CD4-positive, alpha-beta memory T cell (primary cell): ENCODE measurements around the gene IRF4. TPM values are rescaled to one million over a fixed set of nuclear protein-coding genes. Genes with fewer than 3 reads are reported as not detected.

Experiments
- CTCF ChIA-PET: fragments of 350-600 bp; sonication (Branson Sonifier 250); formaldehyde crosslinking; loops from one replicate; lab custom pipeline; 2021; ENCODE audit warnings: inconsistent platforms; ENCODE audit not compliant: partially characterized antibody; lab: Charles Lee
- POLR2A ChIA-PET: fragments of 350-600 bp; sonication (Branson Sonifier 250); formaldehyde crosslinking; loops from one replicate; lab custom pipeline; 2021; ENCODE audit not compliant: partially characterized antibody; lab: Charles Lee
- DNase-seq, 5 donors: peaks; one replicate each; pipeline versions ENCODE4 v3.0.0 to v3.0.0-alpha.2; 2020 to 2022; ENCODE audit warnings: mixed read lengths in 1 of 5
- H3K27ac ChIP-seq: one replicate; pipeline ENCODE4 v1.7.0; 2013; ENCODE audit warnings: low read depth, low read length
- H3K27me3 ChIP-seq: 2 replicates; pipeline ENCODE4 v1.7.0; 2013; ENCODE audit warnings: mild to moderate bottlenecking, low read length, moderate library complexity; ENCODE audit not compliant: insufficient read depth
- H3K36me3 ChIP-seq: 2 replicates; pipeline ENCODE4 v1.7.0; 2013; ENCODE audit warnings: mild to moderate bottlenecking, low read length, moderate library complexity; ENCODE audit not compliant: insufficient read depth
- H3K4me1 ChIP-seq: 2 replicates; pipeline ENCODE4 v1.7.0; 2013; ENCODE audit warnings: mild to moderate bottlenecking, low read length, moderate library complexity; ENCODE audit not compliant: insufficient read depth
- H3K4me3 ChIP-seq, 2 donors: one replicate each; pipeline ENCODE4 v1.7.0; 2013; ENCODE audit warnings: low read length in 2 of 2, mild to moderate bottlenecking in 1 of 2
- H3K9me3 ChIP-seq, 2 donors: one replicate each; pipeline ENCODE4 v1.7.0; 2013; ENCODE audit warnings: low read length in 2 of 2, control low read depth in 1 of 2; ENCODE audit not compliant: control insufficient read depth in 1 of 2
- H3K27ac Mint-ChIP-seq, 7 donors: one replicate each; pipeline ENCODE4 v1.8.0; 2020 to 2021; ENCODE audit warnings: mixed read lengths in 7 of 7, mild to moderate bottlenecking in 6 of 7, inconsistent platforms in 3 of 7, moderate library complexity in 3 of 7
- H3K27me3 Mint-ChIP-seq, 2 donors: one replicate each; pipeline ENCODE4 v1.8.0; 2020 to 2021; ENCODE audit warnings: mixed read lengths in 2 of 2
- H3K36me3 Mint-ChIP-seq, 2 donors: one replicate each; pipeline ENCODE4 v1.8.0; 2020 to 2021; ENCODE audit warnings: mixed read lengths in 2 of 2, inconsistent platforms in 1 of 2, mild to moderate bottlenecking in 1 of 2
- H3K4me1 Mint-ChIP-seq, 4 donors: one replicate each; pipeline ENCODE4 v1.8.0; 2020 to 2021; ENCODE audit warnings: mixed read lengths in 4 of 4, mild to moderate bottlenecking in 1 of 4
- H3K4me3 Mint-ChIP-seq, 8 donors: one replicate each; pipeline ENCODE4 v1.8.0; 2020 to 2021; ENCODE audit warnings: mixed read lengths in 8 of 8, mild to moderate bottlenecking in 7 of 8, moderate library complexity in 6 of 8, inconsistent platforms in 3 of 8
- H3K9me3 Mint-ChIP-seq, 8 donors: one replicate each; pipeline ENCODE4 v1.8.0; 2020 to 2021; ENCODE audit warnings: mixed read lengths in 8 of 8, mild to moderate bottlenecking in 5 of 8, inconsistent platforms in 3 of 8, moderate library complexity in 1 of 8
- intact Hi-C: fragments of 100-400 bp; cut with micrococcal nuclease; formaldehyde crosslinking; loops from one replicate; pipeline ENCODE4 v1.15.1; 2023
- polyA plus RNA-seq, 2 donors: library from polyadenylated mRNA; unstranded; fragments of 300-500 nt; fragmentation: Illumina TruSeq; gene quantifications; one replicate each; pipeline ENCODE4 v1.2.3, GENCODE V29; 2021
- total RNA-seq, 2 experiments: library from RNA; stranded (reverse); gene quantifications; one replicate each; pipeline ENCODE4 v1.2.3, GENCODE V29; 2021

The IRF4 gene
- total and polyA plus RNA-seq, 4 experiments from 2014 or later, result 2.7 to 8.6 (median 7.1) TPM

DNA sequence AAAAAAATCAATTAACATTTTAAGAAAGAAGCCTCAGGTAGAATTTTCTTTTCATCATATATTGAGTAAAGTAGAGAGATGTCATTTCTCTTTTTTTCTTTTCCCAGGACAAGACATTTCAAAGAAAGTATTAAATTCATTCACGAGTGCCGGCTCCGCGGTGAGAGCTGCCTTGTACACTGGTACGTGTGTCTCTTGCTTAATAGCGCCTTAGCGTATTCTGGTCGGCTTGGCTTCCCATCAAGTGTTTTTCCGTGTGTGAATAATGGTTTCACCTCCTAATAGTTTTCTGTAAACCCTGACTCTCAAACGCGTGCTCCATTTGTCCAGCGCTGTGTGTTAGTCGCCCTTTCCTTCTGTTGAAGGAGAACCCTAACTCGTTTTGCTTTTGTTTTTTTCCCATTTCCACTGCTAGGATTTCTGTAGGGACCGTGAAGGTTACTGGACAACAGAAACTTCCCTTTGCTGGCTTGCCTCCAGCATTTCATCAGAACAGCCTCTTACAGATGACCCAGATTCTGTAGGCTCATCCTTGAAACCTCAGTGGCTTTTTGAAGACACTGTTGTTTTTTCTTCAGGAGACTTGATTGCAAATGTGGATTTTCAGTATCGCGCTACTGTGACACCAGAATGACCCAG, 45.7 kb upstream of the IRF4 start:
- H3K4me3 Mint-ChIP-seq, result no peak overlapping the region
- Histone ChIP-seq H3K27ac (no peak overlapping the region), H3K27me3 (no peaks in the 10 kb centered on the region), H3K36me3 (no peaks in the 10 kb centered on the region), H3K4me1 (no peaks in the 10 kb centered on the region), H3K4me3 (no peak overlapping the region), H3K9me3 (no peaks in the 10 kb centered on the region)
- H3K27me3 Mint-ChIP-seq, result no peaks in the 10 kb centered on the region
- H3K4me1 Mint-ChIP-seq, result peaks cover 0 to 6% (median under 1%) of the 10 kb centered on the region in 4 donors
- peaks cover 45 to 50% of the 10 kb centered on the region in 2 donors for H3K36me3 Mint-ChIP-seq
- CTCF ChIA-PET, result no interaction called here
- H3K27ac Mint-ChIP-seq, result peak overlapping the region in 1 of 7 donors; percentile 10
- intact Hi-C loops, result no loop called here
- no peak for DNase-seq
- POLR2A ChIA-PET, result no interaction called here
- H3K9me3 Mint-ChIP-seq, result peaks cover 0 to 7% (median 0%) of the 10 kb centered on the region in 8 donors

DNA sequence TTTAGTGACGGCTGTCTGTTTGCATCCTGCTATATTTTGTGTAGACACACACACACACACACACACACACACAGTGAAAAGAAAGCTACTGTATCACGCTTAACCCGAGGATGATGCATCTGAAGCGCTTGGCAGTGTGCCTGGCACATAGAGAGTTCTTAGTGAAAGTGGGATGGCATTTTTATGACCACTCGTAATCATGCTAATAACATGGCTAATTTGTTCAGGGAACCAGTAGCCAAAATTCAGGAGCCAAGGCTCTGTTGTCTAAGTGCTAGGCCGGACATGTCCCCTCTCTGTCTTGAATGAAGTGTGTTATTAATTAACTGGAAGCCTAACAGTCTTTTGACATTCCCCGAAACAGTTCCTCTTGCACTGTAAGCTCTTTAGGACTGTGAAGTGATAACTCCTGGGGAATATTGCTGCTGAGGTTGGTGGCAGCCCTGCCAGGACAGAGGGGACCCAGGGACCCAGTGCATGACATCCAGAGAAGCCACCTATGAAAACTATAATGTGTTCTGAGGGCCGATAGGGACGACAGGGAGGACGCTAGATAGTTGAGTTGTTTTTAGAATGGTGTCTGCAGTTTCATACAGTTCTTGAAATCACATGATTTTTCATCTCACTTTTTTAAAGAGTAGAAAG, 45.0 kb upstream of the IRF4 start:
- Histone ChIP-seq H3K36me3 (no peaks in the 10 kb centered on the region), H3K4me3 (no peak overlapping the region), H3K27ac (no peak overlapping the region), H3K9me3 (no peaks in the 10 kb centered on the region), H3K27me3 (no peaks in the 10 kb centered on the region), H3K4me1 (no peaks in the 10 kb centered on the region)
- Mint-ChIP-seq H3K27me3 (no peaks in the 10 kb centered on the region), H3K27ac (no peak overlapping the region), H3K4me3 (no peak overlapping the region), H3K9me3 (peaks cover 0 to 12% (median 0%) of the 10 kb centered on the region in 8 donors), H3K4me1 (peaks cover 0 to 6% (median under 1%) of the 10 kb centered on the region in 4 donors), H3K36me3 (peaks cover 49 to 54% of the 10 kb centered on the region in 2 donors)
- ChIA-PET POLR2A (no interaction called here), CTCF (no interaction called here)
- no peak for DNase-seq
- intact Hi-C loops, result no loop called here

DNA sequence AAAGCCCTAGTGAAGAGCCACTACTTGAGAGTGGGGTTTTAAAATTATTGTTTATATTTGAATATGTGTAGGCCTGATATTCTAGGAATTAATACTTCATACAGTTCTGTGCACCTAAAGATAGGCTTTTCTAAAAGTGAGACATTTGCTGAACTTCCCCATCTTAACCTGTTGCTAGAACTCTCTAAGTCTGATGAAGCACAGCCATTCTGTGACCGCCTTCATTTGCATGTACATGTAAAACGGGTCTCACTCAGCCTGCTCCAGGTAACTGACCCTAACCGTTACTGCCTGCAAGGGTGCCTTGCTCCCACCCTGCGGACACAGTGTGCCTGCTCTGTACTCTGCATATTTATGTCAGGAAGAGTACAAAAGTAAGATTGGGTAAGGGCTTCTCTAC, 44.3 kb upstream of the IRF4 start:
- H3K36me3 ChIP-seq, result no peaks in the 10 kb centered on the region
- H3K4me3 Mint-ChIP-seq, result no peak overlapping the region
- no peak overlapping the region for H3K27ac ChIP-seq
- peaks cover 49 to 51% of the 10 kb centered on the region in 2 donors for H3K36me3 Mint-ChIP-seq
- no peaks in the 10 kb centered on the region for H3K4me1 ChIP-seq
- no peak for DNase-seq
- POLR2A ChIA-PET, result no interaction called here
- H3K4me3 ChIP-seq, result no peak overlapping the region
- no peaks in the 10 kb centered on the region for H3K27me3 Mint-ChIP-seq
- no peak overlapping the region for H3K27ac Mint-ChIP-seq
- no peaks in the 10 kb centered on the region for H3K27me3 ChIP-seq
- H3K9me3 ChIP-seq, result no peaks in the 10 kb centered on the region
- CTCF ChIA-PET, result no interaction called here
- intact Hi-C loops, result no loop called here
- peaks cover 0 to 6% (median 0%) of the 10 kb centered on the region in 4 donors for H3K4me1 Mint-ChIP-seq
- H3K9me3 Mint-ChIP-seq, result peaks cover 0 to 10% (median 0%) of the 10 kb centered on the region in 8 donors

DNA sequence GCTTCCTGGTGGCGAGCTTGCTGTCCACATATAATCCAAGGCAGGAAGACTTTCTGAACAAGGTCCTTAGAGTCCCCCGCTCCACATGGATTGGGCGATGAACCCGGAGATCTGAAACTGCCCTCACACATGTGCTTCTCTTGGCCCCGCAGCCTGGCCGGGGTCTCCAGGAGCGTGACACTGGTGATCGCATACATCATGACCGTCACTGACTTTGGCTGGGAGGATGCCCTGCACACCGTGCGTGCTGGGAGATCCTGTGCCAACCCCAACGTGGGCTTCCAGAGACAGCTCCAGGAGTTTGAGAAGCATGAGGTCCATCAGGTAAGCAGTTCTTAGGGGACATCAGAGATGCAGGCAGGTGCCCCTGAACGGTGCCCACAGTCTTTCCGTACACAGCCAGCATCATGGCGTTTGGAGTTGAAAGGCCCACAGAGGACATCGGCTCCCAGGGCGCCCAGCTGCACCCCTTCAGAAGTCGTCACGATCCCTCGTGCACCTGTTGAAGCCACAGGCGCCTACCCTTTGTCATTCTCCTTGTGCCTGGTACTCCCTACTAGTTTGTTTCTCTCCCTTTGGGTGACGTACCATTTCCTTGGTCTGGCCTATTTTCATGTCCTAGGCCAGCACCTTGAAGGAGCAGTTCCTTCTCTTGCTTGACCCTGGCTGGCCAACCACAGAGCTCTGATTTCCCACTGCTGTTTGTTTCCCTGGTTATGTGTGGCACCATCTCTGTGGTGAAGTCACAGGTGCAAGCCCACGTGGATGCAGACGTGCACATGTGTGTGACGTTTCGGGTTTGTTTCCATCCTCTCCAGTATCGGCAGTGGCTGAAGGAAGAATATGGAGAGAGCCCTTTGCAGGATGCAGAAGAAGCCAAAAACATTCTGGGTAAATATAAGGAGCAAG, 43.3 kb upstream of the IRF4 start:
- intact Hi-C loops, result no loop called here

DNA sequence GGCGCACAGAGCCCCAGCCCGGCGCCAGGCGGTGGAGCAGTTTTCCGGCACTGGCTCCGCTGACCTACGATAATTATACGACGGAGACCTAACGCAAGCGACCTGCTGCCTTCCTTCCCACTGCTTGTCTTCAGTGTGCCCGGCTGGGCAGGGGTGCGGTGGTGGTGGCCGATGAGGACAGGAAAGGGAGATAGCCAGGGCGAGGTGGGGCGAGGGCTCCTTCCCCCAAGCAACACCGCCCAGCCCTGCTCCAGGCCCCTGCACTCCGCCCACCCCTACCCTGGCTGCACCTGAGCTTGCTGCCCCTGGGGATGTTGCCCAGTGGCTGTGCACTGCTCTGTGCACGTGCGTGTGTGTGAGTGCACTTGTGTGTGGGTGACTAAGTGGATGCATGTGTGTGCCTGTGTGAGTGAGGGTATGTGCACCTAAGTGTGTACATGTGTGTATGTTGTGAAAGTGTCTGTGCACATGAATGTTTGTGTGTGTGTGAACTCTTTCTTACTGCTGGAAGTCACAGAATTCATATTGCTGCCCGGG, 42.6 kb upstream of the IRF4 start:
- CTCF ChIA-PET, result interaction anchor here (0.9 kb wide), 1 partner anchor 34 kb away, joined by 3 read pairs; no protein-coding TSS in a partner anchor
- no peaks in the 10 kb centered on the region for H3K27me3 ChIP-seq
- H3K27ac ChIP-seq, result no peak overlapping the region
- Mint-ChIP-seq H3K4me1 (peaks cover 0 to 1% (median 0%) of the 10 kb centered on the region in 4 donors), H3K36me3 (peaks cover 46 to 51% of the 10 kb centered on the region in 2 donors), H3K9me3 (peaks cover 0 to 10% (median 0%) of the 10 kb centered on the region in 8 donors), H3K4me3 (no peak overlapping the region), H3K27ac (no peak overlapping the region), H3K27me3 (no peaks in the 10 kb centered on the region)
- no peaks in the 10 kb centered on the region for H3K9me3 ChIP-seq
- no peaks in the 10 kb centered on the region for H3K36me3 ChIP-seq
- POLR2A ChIA-PET, result no interaction called here
- no peaks in the 10 kb centered on the region for H3K4me1 ChIP-seq
- intact Hi-C loops, result no loop called here
- no peak overlapping the region for H3K4me3 ChIP-seq
- DNase-seq, result no peak

More for the DNA sequence above, 43.3 kb upstream of the IRF4 start:
- Histone ChIP-seq H3K4me1 (no peaks in the 10 kb centered on the region), H3K27ac (no peak overlapping the region), H3K36me3 (no peaks in the 10 kb centered on the region), H3K27me3 (no peaks in the 10 kb centered on the region), H3K9me3 (no peaks in the 10 kb centered on the region), H3K4me3 (no peak overlapping the region)
- H3K27me3 Mint-ChIP-seq, result no peaks in the 10 kb centered on the region
- peaks cover 0 to 10% (median 0%) of the 10 kb centered on the region in 8 donors for H3K9me3 Mint-ChIP-seq
- POLR2A ChIA-PET, result no interaction called here
- DNase-seq, result no peak
- peaks cover 51 to 52% of the 10 kb centered on the region in 2 donors for H3K36me3 Mint-ChIP-seq
- CTCF ChIA-PET, result no interaction called here
- peak overlapping the region in 2 of 7 donors; percentile 45 to 48 for H3K27ac Mint-ChIP-seq
- H3K4me3 Mint-ChIP-seq, result no peak overlapping the region
- peaks cover 0 to 6% (median 0%) of the 10 kb centered on the region in 4 donors for H3K4me1 Mint-ChIP-seq

DNA sequence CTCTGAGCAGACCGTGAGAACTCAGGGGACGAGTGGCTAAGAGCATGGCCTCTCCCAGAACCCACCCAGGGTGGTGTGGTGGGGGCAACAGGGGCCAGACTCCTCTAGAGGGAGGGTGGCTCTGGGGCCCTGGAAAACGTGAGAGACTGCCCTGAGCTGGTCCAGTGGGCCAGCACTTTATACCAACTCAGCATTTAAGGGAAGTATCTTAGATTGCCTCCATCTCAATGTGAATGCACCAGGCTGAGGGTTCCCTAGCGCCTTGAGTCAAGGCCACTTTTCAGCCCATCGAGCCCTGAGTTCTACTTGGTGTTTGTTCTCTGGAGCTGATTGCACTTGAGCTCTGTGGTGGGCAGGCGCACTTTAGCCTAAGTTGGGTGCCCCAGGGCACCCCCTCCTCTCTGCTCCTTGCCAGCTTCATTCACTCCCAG, 42.0 kb upstream of the IRF4 start:
- Mint-ChIP-seq H3K27ac (no peak overlapping the region), H3K9me3 (peaks cover 0 to 9% (median 0%) of the 10 kb centered on the region in 8 donors), H3K4me3 (no peak overlapping the region), H3K36me3 (peaks cover 43 to 50% of the 10 kb centered on the region in 2 donors), H3K4me1 (no peaks in the 10 kb centered on the region), H3K27me3 (no peaks in the 10 kb centered on the region)
- Histone ChIP-seq H3K27me3 (no peaks in the 10 kb centered on the region), H3K36me3 (no peaks in the 10 kb centered on the region), H3K4me3 (no peak overlapping the region), H3K4me1 (no peaks in the 10 kb centered on the region), H3K27ac (no peak overlapping the region), H3K9me3 (no peaks in the 10 kb centered on the region)
- intact Hi-C loops, result no loop called here
- no peak for DNase-seq
- CTCF ChIA-PET, result interaction anchor here (0.9 kb wide), 1 partner anchor 35 kb away, joined by 3 read pairs; no protein-coding TSS in a partner anchor
- POLR2A ChIA-PET, result no interaction called here
